ENCODE results near the gene TAF6. TPM values are rescaled to one million over a fixed set of nuclear protein-coding genes. Genes with fewer than 3 reads are reported as not detected.

The TAF6 gene
- polyA plus RNA-seq, 4 donors, result 12.2 to 33.5 (median 25.6) TPM

- FAIRE-seq, result no peak
- Histone ChIP-seq H3K9me3 (ENCODE audit: control insufficient read depth in 2 of 2, insufficient read depth in 1 of 2, low read depth in 1 of 2, low read length in 1 of 2) (no peaks in the 10 kb centered on the region), H3K4me3 (ENCODE audit: low read depth in 1 of 3, low read length in 3 of 3) (peak overlapping the region; percentile 47 to 99 (median 91)), H3K27me3 (ENCODE audit: control insufficient read depth in 3 of 3, insufficient read depth in 3 of 3, low read length in 3 of 3) (no peaks in the 10 kb centered on the region), H3K27ac (ENCODE audit: low read depth in 1 of 3, low read length in 2 of 3) (peak overlapping the region; percentile 6 to 74 (median 67)), H3K36me3 (ENCODE audit: control insufficient read depth in 3 of 3, insufficient read depth in 2 of 3, low read depth in 1 of 3, low read length in 3 of 3) (peaks cover 12 to 38% (median 24%) of the 10 kb centered on the region in 3 donors), H3K4me1 (ENCODE audit: control insufficient read depth in 3 of 3, insufficient read depth in 2 of 3, low read depth in 1 of 3, low read length in 2 of 3) (peaks cover 0 to 15% (median 0%) of the 10 kb centered on the region in 3 donors)
- DNase-seq, result no peak
- WGBS, 3 donors, result 9 to 30% (median 23%) methylated on average over 7 of the region's 7 CpGs
These were observed 29.5 kb downstream of the TAF6 start for GRCh38 chr7:100089458-100090196.

GRCh38 chr7:100088621-100089457, 30.3 kb downstream of the TAF6 start, which contains the start of gene COPS6:
COPS6 (plus strand) TSS chr7:100088969; CDS start chr7:100088991, 22 bp downstream.
- WGBS, 3 donors, result 0% methylated on average over 49 to 68 of the region's 68 CpGs
- H3K4me3 ChIP-seq (ENCODE audit: low read depth in 1 of 3, low read length in 3 of 3), result peak within 1 kb of the TSS; percentile 47 to 99 (median 91)
- H3K4me1 ChIP-seq (ENCODE audit: control insufficient read depth in 3 of 3, insufficient read depth in 2 of 3, low read depth in 1 of 3, low read length in 2 of 3), result peaks cover 0 to 15% (median 0%) of the 10 kb centered on the region in 3 donors
- H3K27me3 ChIP-seq (ENCODE audit: control insufficient read depth in 3 of 3, insufficient read depth in 3 of 3, low read length in 3 of 3), result no peaks in the 10 kb centered on the region
- FAIRE-seq (no peak), DNase-seq (peak; percentile 78 to 94)
- no peaks in the 10 kb centered on the region for H3K9me3 ChIP-seq (ENCODE audit: control insufficient read depth in 2 of 2, insufficient read depth in 1 of 2, low read depth in 1 of 2, low read length in 1 of 2)
- peak within 1 kb of the TSS; percentile 67 to 89 (median 74) for H3K27ac ChIP-seq (ENCODE audit: low read depth in 1 of 3, low read length in 2 of 3)
- H3K36me3 ChIP-seq (ENCODE audit: control insufficient read depth in 3 of 3, insufficient read depth in 2 of 3, low read depth in 1 of 3, low read length in 3 of 3), result peaks cover 4 to 33% (median 17%) of the 10 kb centered on the region in 3 donors

GRCh38 chr7:100088095-100088620, 31.0 kb downstream of the TAF6 start:
- FAIRE-seq, result no peak
- Histone ChIP-seq H3K4me1 (ENCODE audit: control insufficient read depth in 3 of 3, insufficient read depth in 2 of 3, low read depth in 1 of 3, low read length in 2 of 3) (peaks cover 0 to 15% (median 0%) of the 10 kb centered on the region in 3 donors), H3K4me3 (ENCODE audit: low read depth in 1 of 3, low read length in 3 of 3) (peak overlapping the region; percentile 47 to 99 (median 91)), H3K27me3 (ENCODE audit: control insufficient read depth in 3 of 3, insufficient read depth in 3 of 3, low read length in 3 of 3) (no peaks in the 10 kb centered on the region), H3K36me3 (ENCODE audit: control insufficient read depth in 3 of 3, insufficient read depth in 2 of 3, low read depth in 1 of 3, low read length in 3 of 3) (peaks cover 4 to 27% (median 12%) of the 10 kb centered on the region in 3 donors), H3K9me3 (ENCODE audit: control insufficient read depth in 2 of 2, insufficient read depth in 1 of 2, low read depth in 1 of 2, low read length in 1 of 2) (no peaks in the 10 kb centered on the region), H3K27ac (ENCODE audit: low read depth in 1 of 3, low read length in 2 of 3) (peak overlapping the region; percentile 67 to 89 (median 74))
- DNase-seq, result no peak
- WGBS, 3 donors, result 71 to 78% (median 74%) methylated on average over 11 of the region's 11 CpGs

DNA sequence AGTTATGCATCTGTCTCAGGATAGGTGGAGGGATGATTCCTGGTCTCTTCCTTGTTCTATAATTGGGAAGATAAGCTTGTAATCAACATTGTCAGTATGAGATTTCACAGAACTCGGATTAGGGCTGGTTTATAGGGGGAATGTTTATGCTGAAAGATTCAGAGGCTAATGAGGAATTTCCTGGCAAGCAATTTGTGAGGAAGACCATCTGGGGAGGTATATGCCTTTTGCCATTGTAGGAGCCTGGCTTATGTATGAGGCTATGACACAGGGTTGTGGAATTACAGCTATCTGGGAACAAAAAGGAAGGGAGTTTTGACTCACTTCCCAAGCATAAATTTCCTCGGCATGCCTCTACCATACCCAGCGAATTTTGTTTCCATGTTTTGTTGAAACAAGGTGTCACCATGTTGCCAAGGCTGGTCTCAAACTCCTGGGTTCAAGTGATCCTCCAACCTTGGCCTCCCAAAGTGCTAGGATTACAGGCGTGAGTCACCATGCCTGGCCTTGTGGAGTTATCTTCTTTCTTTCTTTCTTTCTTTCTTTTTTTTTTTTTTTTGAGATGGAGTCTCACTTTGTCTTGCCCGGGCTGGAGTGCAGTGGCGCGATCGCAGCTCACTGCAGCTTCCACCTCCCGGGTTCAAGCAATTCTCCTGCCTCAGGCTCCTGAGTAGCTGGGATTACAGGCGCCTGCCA, 32.0 kb downstream of the TAF6 start:
- 78 to 89% (median 87%) methylated on average over 10 of the region's 10 CpGs for WGBS, 3 donors
- Histone ChIP-seq H3K27ac (ENCODE audit: low read depth in 1 of 3, low read length in 2 of 3) (peak overlapping the region in 2 of 3 donors; percentile 49 to 89), H3K36me3 (ENCODE audit: control insufficient read depth in 3 of 3, insufficient read depth in 2 of 3, low read depth in 1 of 3, low read length in 3 of 3) (peaks cover 4 to 17% (median 4%) of the 10 kb centered on the region in 3 donors), H3K9me3 (ENCODE audit: control insufficient read depth in 2 of 2, insufficient read depth in 1 of 2, low read depth in 1 of 2, low read length in 1 of 2) (no peaks in the 10 kb centered on the region), H3K4me3 (ENCODE audit: low read depth in 1 of 3, low read length in 3 of 3) (no peak overlapping the region), H3K4me1 (ENCODE audit: control insufficient read depth in 3 of 3, insufficient read depth in 2 of 3, low read depth in 1 of 3, low read length in 2 of 3) (peaks cover 0 to 18% (median 0%) of the 10 kb centered on the region in 3 donors), H3K27me3 (ENCODE audit: control insufficient read depth in 3 of 3, insufficient read depth in 3 of 3, low read length in 3 of 3) (no peaks in the 10 kb centered on the region)
- FAIRE-seq (no peak), DNase-seq (no peak)

DNA sequence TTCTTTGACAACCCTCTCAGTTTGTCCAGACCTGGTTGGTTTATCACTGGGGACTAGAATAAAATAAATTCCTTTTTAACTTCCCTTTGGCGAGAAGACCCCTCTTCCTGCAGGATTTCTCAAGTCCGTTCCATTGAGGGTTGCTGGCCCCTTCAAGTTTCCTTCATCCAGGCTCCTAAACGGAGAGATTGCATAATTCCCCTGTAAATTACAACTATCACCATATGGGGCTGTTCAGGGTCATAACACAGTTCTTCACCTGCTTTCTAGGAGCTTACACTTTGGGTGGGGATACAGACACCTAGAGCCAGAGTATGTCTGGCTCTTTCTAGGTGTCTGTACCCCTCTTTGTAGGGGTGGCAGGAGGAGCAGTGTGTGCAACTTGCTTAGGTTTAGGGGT, 33.6 kb downstream of the TAF6 start:
- Histone ChIP-seq H3K4me1 (ENCODE audit: control insufficient read depth in 3 of 3, insufficient read depth in 2 of 3, low read depth in 1 of 3, low read length in 2 of 3) (peaks cover 0 to 23% (median 0%) of the 10 kb centered on the region in 3 donors), H3K4me3 (ENCODE audit: low read depth in 1 of 3, low read length in 3 of 3) (no peak overlapping the region), H3K36me3 (ENCODE audit: control insufficient read depth in 3 of 3, insufficient read depth in 2 of 3, low read depth in 1 of 3, low read length in 3 of 3) (peaks cover 0 to 6% (median 0%) of the 10 kb centered on the region in 3 donors), H3K27ac (ENCODE audit: low read depth in 1 of 3, low read length in 2 of 3) (no peak overlapping the region), H3K27me3 (ENCODE audit: control insufficient read depth in 3 of 3, insufficient read depth in 3 of 3, low read length in 3 of 3) (no peaks in the 10 kb centered on the region), H3K9me3 (ENCODE audit: control insufficient read depth in 2 of 2, insufficient read depth in 1 of 2, low read depth in 1 of 2, low read length in 1 of 2) (no peaks in the 10 kb centered on the region)
- WGBS, 3 donors, result 50 to 65% (median 64%) methylated on average over 3 of the region's 3 CpGs
- DNase-seq, result no peak
- no peak for FAIRE-seq

GRCh38 chr7:100082978-100083377, 36.2 kb downstream of the TAF6 start:
- H3K4me3 ChIP-seq (ENCODE audit: low read depth in 1 of 3, low read length in 3 of 3), result no peak overlapping the region
- no peaks in the 10 kb centered on the region for H3K9me3 ChIP-seq (ENCODE audit: control insufficient read depth in 2 of 2, insufficient read depth in 1 of 2, low read depth in 1 of 2, low read length in 1 of 2)
- DNase-seq, result no peak
- H3K27me3 ChIP-seq (ENCODE audit: control insufficient read depth in 3 of 3, insufficient read depth in 3 of 3, low read length in 3 of 3), result no peaks in the 10 kb centered on the region
- H3K27ac ChIP-seq (ENCODE audit: low read depth in 1 of 3, low read length in 2 of 3), result peak overlapping the region in 1 of 3 donors; percentile 83
- H3K36me3 ChIP-seq (ENCODE audit: control insufficient read depth in 3 of 3, insufficient read depth in 2 of 3, low read depth in 1 of 3, low read length in 3 of 3), result peaks cover 0 to 20% (median 0%) of the 10 kb centered on the region in 3 donors
- 52 to 63% (median 60%) methylated on average over 4 of the region's 4 CpGs for WGBS, 3 donors
- no peak for FAIRE-seq
- peaks cover 0 to 33% (median 2%) of the 10 kb centered on the region in 3 donors for H3K4me1 ChIP-seq (ENCODE audit: control insufficient read depth in 3 of 3, insufficient read depth in 2 of 3, low read depth in 1 of 3, low read length in 2 of 3)

DNA sequence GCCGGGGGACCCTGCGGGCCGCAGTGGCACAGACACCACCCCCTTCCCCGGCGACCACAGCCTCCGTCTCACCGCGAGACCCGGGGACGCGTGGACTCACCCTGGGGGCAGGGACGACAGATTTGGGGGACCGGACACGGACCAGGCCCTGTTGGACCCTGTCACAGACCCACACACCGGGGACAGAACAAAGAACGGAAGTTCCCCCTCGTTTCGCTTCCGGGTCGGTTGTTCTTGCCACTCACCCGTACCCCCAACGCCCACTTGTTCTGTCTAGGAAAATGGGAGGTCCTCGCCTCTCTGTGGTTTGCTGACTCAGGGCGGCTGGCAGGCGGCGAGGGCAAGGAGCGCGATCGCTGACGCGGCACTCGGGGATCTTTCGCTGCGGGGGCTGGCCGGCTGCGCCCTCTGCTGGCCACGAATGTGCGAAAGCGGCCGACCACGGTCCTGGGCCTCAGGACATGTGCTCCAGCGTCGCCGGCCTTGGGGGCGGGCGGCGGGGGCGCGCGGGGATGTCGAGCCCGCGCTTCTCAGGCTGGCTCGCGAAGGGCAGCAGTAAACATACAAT, 37.5 kb downstream of the TAF6 start, which contains the start of gene ZNF3:
Gene ZNF3, minus strand, starts transcription at position 189 of the 568 bp plus-strand sequence. CDS start 4,366 bp downstream, outside the sequence.
- 0 to 2% (median 1%) methylated on average over 53 to 55 of the region's 55 CpGs for WGBS, 3 donors
- Histone ChIP-seq H3K36me3 (ENCODE audit: control insufficient read depth in 3 of 3, insufficient read depth in 2 of 3, low read depth in 1 of 3, low read length in 3 of 3) (peaks cover 0 to 33% (median 1%) of the 10 kb centered on the region in 3 donors), H3K9me3 (ENCODE audit: control insufficient read depth in 2 of 2, insufficient read depth in 1 of 2, low read depth in 1 of 2, low read length in 1 of 2) (no peaks in the 10 kb centered on the region), H3K4me3 (ENCODE audit: low read depth in 1 of 3, low read length in 3 of 3) (peak within 1 kb of the TSS; percentile 74 to 95 (median 89)), H3K27ac (ENCODE audit: low read depth in 1 of 3, low read length in 2 of 3) (peak within 1 kb of the TSS; percentile 90 to 92 (median 91)), H3K27me3 (ENCODE audit: control insufficient read depth in 3 of 3, insufficient read depth in 3 of 3, low read length in 3 of 3) (no peaks in the 10 kb centered on the region), H3K4me1 (ENCODE audit: control insufficient read depth in 3 of 3, insufficient read depth in 2 of 3, low read depth in 1 of 3, low read length in 2 of 3) (peaks cover 0 to 43% (median 2%) of the 10 kb centered on the region in 3 donors)
- DNase-seq (peak; percentile 99), FAIRE-seq (no peak)

All from small intestine (tissue), 7 donors.